Stimulated activated memory B cell treated with anti-CD40 and anti-IgM and Interleukin-4, amounts not matched to agents 10 μg/mL and 1 μg/mL and 100 μg/mL, for 72 hours (primary cell): ENCODE data around the gene MYO1B.

ENCODE experiments used
- ATAC-seq: fragments of 150-1000 bp; cut with Tn5 transposase; 2 replicates; pipeline ENCODE4 v1.10.0; 2021
- H3K27ac Mint-ChIP-seq: one replicate; pipeline ENCODE4 v1.8.0; 2022; ENCODE audit warnings: mild to moderate bottlenecking, mixed read lengths
- H3K27me3 Mint-ChIP-seq: one replicate; pipeline ENCODE4 v1.8.0; 2022; ENCODE audit warnings: mixed read lengths
- H3K36me3 Mint-ChIP-seq: one replicate; pipeline ENCODE4 v1.8.0; 2022; ENCODE audit warnings: mixed read lengths
- H3K4me1 Mint-ChIP-seq: one replicate; pipeline ENCODE4 v1.8.0; 2022; ENCODE audit warnings: mixed read lengths
- H3K4me3 Mint-ChIP-seq: one replicate; pipeline ENCODE4 v1.8.0; 2022; ENCODE audit warnings: mild to moderate bottlenecking, moderate library complexity, mixed read lengths
- H3K9me3 Mint-ChIP-seq: one replicate; pipeline ENCODE4 v1.8.0; 2022; ENCODE audit warnings: mixed read lengths

MYO1B gene

DNA sequence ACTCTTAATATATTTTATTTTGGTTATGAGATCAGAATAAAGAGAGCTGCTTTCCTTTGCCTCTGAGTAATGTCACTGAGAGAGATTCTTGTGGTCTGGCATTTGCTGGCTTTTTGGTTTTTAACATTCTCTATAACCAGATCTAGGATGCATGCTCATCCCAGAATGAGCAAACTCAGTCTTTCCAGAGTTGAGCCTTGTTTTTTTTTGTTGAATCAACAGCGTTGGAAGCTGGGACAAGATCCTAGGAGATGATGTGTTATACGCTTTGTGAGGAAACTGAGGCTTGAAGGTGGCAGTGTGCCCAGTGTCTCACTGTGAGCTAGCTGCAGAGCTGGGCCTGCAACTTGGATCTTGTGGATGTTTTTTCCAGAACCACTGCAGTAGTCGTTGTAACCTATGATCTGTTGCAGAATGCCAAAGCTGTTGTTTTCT lies 19.5 kb downstream of the MYO1B start:
- Mint-ChIP-seq H3K36me3 (no peaks in the 10 kb centered on the region), H3K27ac (no peak overlapping the region), H3K9me3 (no peaks in the 10 kb centered on the region), H3K4me3 (no peak overlapping the region), H3K4me1 (no peaks in the 10 kb centered on the region), H3K27me3 (no peaks in the 10 kb centered on the region)
- no peak for ATAC-seq

DNA sequence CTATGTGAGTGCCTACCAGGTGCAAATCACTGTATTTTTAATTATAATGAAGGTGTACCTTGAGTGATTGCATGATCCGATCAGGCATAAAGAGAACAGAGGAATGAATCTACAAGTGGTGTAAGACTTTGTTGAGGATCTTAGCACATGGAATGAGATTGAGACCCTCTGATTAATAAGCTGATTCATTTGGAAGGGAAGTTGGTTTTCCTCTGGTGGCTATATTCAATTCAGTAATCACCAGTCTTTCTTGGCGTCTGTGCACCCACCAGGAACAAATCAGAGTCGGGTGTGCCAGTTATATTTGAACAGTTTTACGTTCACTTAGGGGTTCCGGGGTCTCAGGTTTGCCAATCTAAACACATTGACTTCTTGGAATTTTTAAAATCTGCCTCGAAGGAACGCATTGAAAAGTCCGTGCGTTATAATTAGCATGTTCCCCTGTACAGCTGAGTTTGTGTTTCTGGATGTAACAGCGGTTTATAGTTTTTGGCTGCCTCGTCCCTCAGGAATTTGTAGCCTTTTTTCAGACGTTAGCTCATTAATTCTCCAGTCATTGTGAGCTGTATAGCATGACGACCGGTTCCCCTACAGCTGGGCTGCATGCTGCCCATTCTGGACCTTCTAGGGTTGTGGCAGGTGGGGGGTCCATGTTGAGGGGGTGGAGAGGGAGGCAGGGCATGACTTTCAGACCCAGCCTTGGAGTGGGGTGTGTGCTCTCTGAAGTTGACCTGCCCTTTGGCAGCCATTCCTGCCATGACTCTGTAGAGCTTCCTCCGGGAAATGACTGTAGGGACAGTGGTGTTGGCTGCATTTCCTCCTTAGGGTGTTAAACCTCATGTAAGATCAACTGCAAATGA lies 20.3 kb downstream of the MYO1B start:
- Mint-ChIP-seq H3K4me3 (no peak overlapping the region), H3K27ac (no peak overlapping the region), H3K36me3 (no peaks in the 10 kb centered on the region), H3K27me3 (no peaks in the 10 kb centered on the region), H3K9me3 (no peaks in the 10 kb centered on the region), H3K4me1 (no peaks in the 10 kb centered on the region)
- ATAC-seq, result no peak

DNA sequence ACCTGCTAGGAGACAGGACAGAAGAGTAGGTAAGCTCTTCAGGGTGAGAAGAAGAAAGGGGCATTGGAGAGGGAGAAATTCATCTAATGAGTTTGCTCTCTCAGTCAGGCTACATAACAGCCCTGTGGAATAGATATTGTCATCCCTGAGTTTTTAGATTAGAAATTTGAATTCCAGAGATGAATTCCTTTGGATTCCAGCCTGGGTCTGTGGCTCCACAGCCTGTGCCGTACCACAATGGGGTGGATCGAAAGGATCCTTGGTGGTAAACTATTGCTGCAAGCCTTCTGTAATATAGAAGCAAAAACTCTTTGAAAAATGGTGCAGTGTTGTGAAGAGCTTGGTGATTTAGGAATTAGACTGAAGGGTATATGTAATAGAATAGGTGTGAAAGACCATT lies 21.0 kb downstream of the MYO1B start:
- no peak for ATAC-seq
- H3K36me3 Mint-ChIP-seq, result no peaks in the 10 kb centered on the region
- H3K4me1 Mint-ChIP-seq, result peaks cover 5% of the 10 kb centered on the region

GRCh38 chr2:191268596-191268995 lies 23.4 kb downstream of the MYO1B start:
- Mint-ChIP-seq H3K27ac (no peak overlapping the region), H3K27me3 (no peaks in the 10 kb centered on the region), H3K9me3 (no peaks in the 10 kb centered on the region), H3K4me1 (peaks cover 24% of the 10 kb centered on the region), H3K36me3 (no peaks in the 10 kb centered on the region), H3K4me3 (no peak overlapping the region)
- no peak for ATAC-seq

More for the DNA sequence above, 21.0 kb downstream of the MYO1B start:
- no peak overlapping the region for H3K4me3 Mint-ChIP-seq
- H3K9me3 Mint-ChIP-seq, result no peaks in the 10 kb centered on the region
- no peaks in the 10 kb centered on the region for H3K27me3 Mint-ChIP-seq
- H3K27ac Mint-ChIP-seq, result no peak overlapping the region

- Mint-ChIP-seq H3K4me1 (peaks cover 41% of the 10 kb centered on the region), H3K4me3 (no peak overlapping the region), H3K27ac (no peak overlapping the region), H3K27me3 (no peaks in the 10 kb centered on the region), H3K9me3 (no peaks in the 10 kb centered on the region), H3K36me3 (no peaks in the 10 kb centered on the region)
- no peak for ATAC-seq
Observed at GRCh38 chr2:191270306-191271161, 25.3 kb downstream of the MYO1B start.

GRCh38 chr2:191272064-191272463 lies 26.9 kb downstream of the MYO1B start:
- H3K27ac Mint-ChIP-seq, result no peak overlapping the region

DNA sequence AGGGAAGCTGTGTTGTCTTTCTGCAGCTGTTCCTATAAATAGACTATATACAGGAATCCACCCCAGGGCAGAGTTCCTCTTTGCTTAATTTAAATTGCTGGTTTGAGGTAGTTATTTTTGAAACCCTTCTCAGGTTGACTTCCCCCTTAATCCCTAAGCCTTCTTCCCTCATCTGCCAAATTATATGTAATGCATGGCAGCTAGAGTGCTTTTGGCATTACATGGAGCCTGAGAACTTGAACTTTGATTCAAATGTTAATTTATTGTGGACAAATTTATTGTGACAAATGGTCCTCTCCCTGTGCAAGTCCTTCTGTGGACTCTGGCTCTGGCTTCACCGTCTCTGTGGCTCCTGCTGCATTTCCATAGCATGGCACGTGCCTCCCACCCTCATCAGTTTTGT lies 29.2 kb downstream of the MYO1B start:
- no peaks in the 10 kb centered on the region for H3K36me3 Mint-ChIP-seq
- peaks cover 59% of the 10 kb centered on the region for H3K4me1 Mint-ChIP-seq
- H3K4me3 Mint-ChIP-seq, result peak overlapping the region; percentile 68
- no peaks in the 10 kb centered on the region for H3K27me3 Mint-ChIP-seq
- ATAC-seq, result peak; percentile 75
- peak overlapping the region; percentile 70 for H3K27ac Mint-ChIP-seq
- no peaks in the 10 kb centered on the region for H3K9me3 Mint-ChIP-seq

More at GRCh38 chr2:191272064-191272463, 26.9 kb downstream of the MYO1B start:
- ATAC-seq, result no peak
- Mint-ChIP-seq H3K4me3 (no peak overlapping the region), H3K36me3 (no peaks in the 10 kb centered on the region), H3K9me3 (no peaks in the 10 kb centered on the region), H3K4me1 (peaks cover 51% of the 10 kb centered on the region), H3K27me3 (no peaks in the 10 kb centered on the region)

- Mint-ChIP-seq H3K27ac (peak overlapping the region; percentile 19), H3K27me3 (no peaks in the 10 kb centered on the region), H3K4me3 (no peak overlapping the region), H3K9me3 (no peaks in the 10 kb centered on the region), H3K4me1 (peaks cover 51% of the 10 kb centered on the region), H3K36me3 (no peaks in the 10 kb centered on the region)
- ATAC-seq, result no peak
Observed at GRCh38 chr2:191276792-191277465, 31.7 kb downstream of the MYO1B start.

DNA sequence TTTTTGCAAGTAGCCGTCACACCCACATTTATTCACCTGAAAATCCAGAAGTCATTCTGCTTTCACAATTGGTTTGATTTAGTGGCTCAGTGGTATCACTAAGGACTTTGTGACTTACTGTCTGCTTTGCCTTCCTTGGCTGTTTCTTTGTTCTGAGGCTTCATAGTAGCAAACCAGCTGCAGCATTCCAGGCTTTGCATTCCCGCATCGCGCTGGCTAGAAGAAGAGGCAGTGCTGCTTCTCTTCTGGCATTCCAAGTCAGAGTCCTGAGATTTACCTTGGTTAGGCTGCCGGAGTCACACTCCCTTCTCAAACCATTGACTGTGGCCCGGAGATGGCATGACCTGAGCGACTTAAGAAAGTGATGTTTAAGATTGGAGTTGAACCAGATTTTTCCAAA lies 35.1 kb downstream of the MYO1B start:
- Mint-ChIP-seq H3K36me3 (no peaks in the 10 kb centered on the region), H3K27ac (no peak overlapping the region), H3K9me3 (no peaks in the 10 kb centered on the region), H3K4me3 (no peak overlapping the region), H3K4me1 (peaks cover 27% of the 10 kb centered on the region), H3K27me3 (no peaks in the 10 kb centered on the region)
- no peak for ATAC-seq

DNA sequence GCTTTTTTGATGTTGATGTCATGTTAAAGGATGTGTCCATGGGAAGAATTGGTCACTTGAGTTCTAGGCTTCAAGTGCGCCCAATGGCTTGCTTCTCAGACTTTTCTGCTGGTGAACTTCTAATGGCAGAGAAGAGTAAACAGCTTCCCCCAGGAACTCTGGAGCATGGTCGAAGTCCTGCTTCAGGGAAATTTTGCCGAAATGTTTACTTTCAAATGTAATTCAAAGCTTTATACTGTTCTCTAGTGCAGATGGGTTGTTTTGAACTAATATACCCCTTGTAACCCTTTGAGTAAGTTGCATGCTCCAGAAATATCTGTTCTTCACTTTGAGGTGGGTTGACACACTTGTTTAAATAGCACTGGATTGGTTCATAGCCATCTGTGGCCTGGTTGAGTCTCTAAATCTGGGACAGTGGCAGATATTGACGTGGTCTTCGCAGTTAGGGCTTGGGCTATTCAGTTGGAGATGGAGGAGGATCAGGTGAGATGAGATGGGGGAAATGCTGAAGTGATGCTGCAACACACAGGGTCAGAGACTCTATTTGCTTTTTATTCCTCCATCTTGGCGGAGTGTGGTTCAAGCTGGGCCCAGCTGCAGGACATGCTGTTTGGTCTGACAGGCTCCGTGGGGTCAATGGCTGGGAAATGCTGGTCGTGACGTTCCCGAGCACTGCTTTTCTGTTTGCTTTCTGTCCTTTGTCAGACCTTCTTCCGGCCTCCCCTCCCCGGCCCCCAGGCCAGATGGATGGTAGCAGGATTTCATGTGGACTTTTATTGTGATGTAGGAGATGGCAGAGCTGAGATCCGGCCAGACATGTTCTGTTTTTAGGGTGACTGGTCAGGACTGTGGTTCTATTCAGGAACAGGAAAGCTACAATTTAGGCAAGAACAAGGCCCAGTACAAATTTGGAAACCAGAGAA lies 35.9 kb downstream of the MYO1B start:
- Mint-ChIP-seq H3K9me3 (no peaks in the 10 kb centered on the region), H3K4me1 (peaks cover 20% of the 10 kb centered on the region), H3K4me3 (no peak overlapping the region), H3K27ac (no peak overlapping the region), H3K27me3 (no peaks in the 10 kb centered on the region), H3K36me3 (no peaks in the 10 kb centered on the region)
- ATAC-seq, result no peak

DNA sequence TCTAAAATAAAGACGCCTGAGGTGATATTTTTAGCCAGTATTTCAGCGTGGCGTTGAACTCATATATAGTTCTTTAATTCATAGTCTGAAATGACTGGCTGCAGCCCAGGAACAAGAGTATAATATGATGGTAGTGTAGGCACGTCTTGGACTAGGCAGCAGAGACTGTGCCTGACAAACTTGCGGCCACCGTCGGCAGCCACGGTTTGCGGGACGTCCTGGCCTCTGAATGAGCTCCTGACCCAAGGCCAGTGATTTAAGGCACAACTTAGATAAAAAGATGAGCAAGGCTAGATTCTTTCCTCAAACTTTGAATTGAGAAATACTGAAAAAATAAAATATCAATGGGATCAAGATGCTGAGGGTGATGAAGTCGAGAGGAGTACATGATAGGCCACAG lies 40.0 kb downstream of the MYO1B start:
- Mint-ChIP-seq H3K27ac (no peak overlapping the region), H3K4me3 (no peak overlapping the region), H3K27me3 (no peaks in the 10 kb centered on the region), H3K9me3 (no peaks in the 10 kb centered on the region), H3K4me1 (peaks cover 8% of the 10 kb centered on the region), H3K36me3 (no peaks in the 10 kb centered on the region)
- ATAC-seq, result no peak

DNA sequence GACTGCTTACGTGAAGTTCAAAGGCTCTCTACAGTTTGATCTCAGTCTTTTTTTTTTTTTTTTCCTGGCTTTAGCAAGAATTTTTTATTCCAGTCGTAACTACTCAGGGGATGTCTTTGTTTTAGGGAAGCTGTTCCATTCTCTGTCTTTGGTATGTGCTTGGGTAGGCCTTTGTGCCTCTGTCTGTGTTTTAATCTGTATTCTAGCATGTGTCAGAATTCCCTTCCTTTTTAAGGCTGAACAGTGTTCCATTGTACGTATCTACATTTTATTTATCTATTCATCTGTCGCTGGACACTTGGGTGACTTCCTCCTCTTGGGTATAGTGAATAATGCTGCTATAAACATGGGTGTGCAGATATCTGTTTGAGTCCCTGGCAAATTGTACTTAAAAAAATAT lies 42.6 kb downstream of the MYO1B start:
- H3K4me1 Mint-ChIP-seq, result peaks cover 8% of the 10 kb centered on the region
- H3K9me3 Mint-ChIP-seq, result no peaks in the 10 kb centered on the region
- no peaks in the 10 kb centered on the region for H3K27me3 Mint-ChIP-seq
- no peak for ATAC-seq
- no peak overlapping the region for H3K4me3 Mint-ChIP-seq
- H3K27ac Mint-ChIP-seq, result no peak overlapping the region
- H3K36me3 Mint-ChIP-seq, result no peaks in the 10 kb centered on the region

- peaks cover 3% of the 10 kb centered on the region for H3K4me1 Mint-ChIP-seq
- H3K27ac Mint-ChIP-seq, result no peak overlapping the region
- no peaks in the 10 kb centered on the region for H3K27me3 Mint-ChIP-seq
- ATAC-seq, result no peak
- H3K36me3 Mint-ChIP-seq, result no peaks in the 10 kb centered on the region
- no peak overlapping the region for H3K4me3 Mint-ChIP-seq
- no peaks in the 10 kb centered on the region for H3K9me3 Mint-ChIP-seq
Observed at GRCh38 chr2:191289049-191289448, 43.8 kb downstream of the MYO1B start.

DNA sequence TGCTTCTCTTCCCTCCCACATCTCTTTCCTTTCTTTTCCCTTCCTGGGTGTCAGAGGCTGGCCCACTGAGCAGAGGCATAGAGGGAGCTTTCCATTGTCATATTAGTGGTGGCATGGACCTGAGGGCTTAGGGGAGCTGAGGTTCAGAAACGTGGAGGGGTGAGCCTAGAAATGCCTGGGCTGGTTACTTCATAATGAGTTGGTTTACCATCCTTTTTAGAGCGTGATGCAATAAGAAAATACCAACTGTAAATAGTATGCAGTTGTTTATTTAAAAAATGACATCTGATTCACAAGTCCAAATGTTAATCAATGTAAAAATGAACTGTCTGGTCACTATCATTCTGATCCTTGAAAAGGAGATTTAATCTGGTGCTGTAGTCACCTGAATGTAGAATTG lies 46.3 kb downstream of the MYO1B start:
- H3K4me3 Mint-ChIP-seq, result no peak overlapping the region
- ATAC-seq, result no peak
- H3K4me1 Mint-ChIP-seq, result no peaks in the 10 kb centered on the region

More for the DNA sequence above, 46.3 kb downstream of the MYO1B start:
- H3K9me3 Mint-ChIP-seq, result no peaks in the 10 kb centered on the region
- H3K27ac Mint-ChIP-seq, result no peak overlapping the region
- no peaks in the 10 kb centered on the region for H3K36me3 Mint-ChIP-seq
- no peaks in the 10 kb centered on the region for H3K27me3 Mint-ChIP-seq
